ENCODE data around the gene CD38. TPM values are rescaled to one million over a fixed set of nuclear protein-coding genes. Genes with fewer than 3 reads are reported as not detected.

The CD38 gene
- polyA plus RNA-seq, 1 donor from 2014 or later: 0.21 TPM

GRCh38 chr4:15832523-15833451 is 54.7 kb downstream of the CD38 start:
- no peaks in the 10 kb centered on the region for H3K27me3 ChIP-seq (ENCODE audit: insufficient read depth, low read depth, low read length)
- no peak overlapping the region for H3K4me2 ChIP-seq (ENCODE audit: low read length)
- no peaks in the 10 kb centered on the region for H3K79me2 ChIP-seq (replicated peaks; ENCODE audit: insufficient read depth, low read length)
- no peak overlapping the region for H3K9ac ChIP-seq (ENCODE audit: low read length)
- H3F3A ChIP-seq (ENCODE audit: insufficient read depth, low read length, poor library complexity, severe bottlenecking): no peaks in the 10 kb centered on the region
- TF ChIP-seq EP300 (conservative IDR thresholded peaks at IDR 0.05; ENCODE audit: poor library complexity, severe bottlenecking): no peak
- no peak for TF ChIP-seq CTCF (IDR thresholded peaks at IDR 0.05; ENCODE audit: poor library complexity, severe bottlenecking)
- no peak for TF ChIP-seq REST (IDR thresholded peaks at IDR 0.05; ENCODE audit: borderline replicate concordance)
- no peak for TF ChIP-seq EZH2 (IDR thresholded peaks at IDR 0.05; ENCODE audit: borderline replicate concordance, insufficient read depth, low read length, poor library complexity, severe bottlenecking)
- no peak for TF ChIP-seq MXI1 (conservative IDR thresholded peaks at IDR 0.05; ENCODE audit: poor library complexity, severe bottlenecking)
- TF ChIP-seq POLR2AphosphoS5 (IDR thresholded peaks at IDR 0.05): no peak
- no peak for TF ChIP-seq RAD21 (conservative IDR thresholded peaks at IDR 0.05)
- no peak for TF ChIP-seq SMC3 (conservative IDR thresholded peaks at IDR 0.05; ENCODE audit: poor library complexity)
- TF ChIP-seq TAF1 (IDR thresholded peaks at IDR 0.05; ENCODE audit: low read depth): no peak
- H3K36me3 ChIP-seq (ENCODE audit: insufficient read depth, low read length): no peaks in the 10 kb centered on the region
- H3K4me3 ChIP-seq (ENCODE audit: low read length): no peak overlapping the region
- H4K20me1 ChIP-seq (ENCODE audit: insufficient read depth): no peaks in the 10 kb centered on the region
- no peaks in the 10 kb centered on the region for H3K9me3 ChIP-seq (ENCODE audit: low read length)
- H3K9me2 ChIP-seq (ENCODE audit: insufficient read depth, low read length): no peaks in the 10 kb centered on the region
- no peak overlapping the region for H2AFZ ChIP-seq (ENCODE audit: low read depth, low read length)
- no peak overlapping the region for H3K27ac ChIP-seq (ENCODE audit: low read length)

DNA sequence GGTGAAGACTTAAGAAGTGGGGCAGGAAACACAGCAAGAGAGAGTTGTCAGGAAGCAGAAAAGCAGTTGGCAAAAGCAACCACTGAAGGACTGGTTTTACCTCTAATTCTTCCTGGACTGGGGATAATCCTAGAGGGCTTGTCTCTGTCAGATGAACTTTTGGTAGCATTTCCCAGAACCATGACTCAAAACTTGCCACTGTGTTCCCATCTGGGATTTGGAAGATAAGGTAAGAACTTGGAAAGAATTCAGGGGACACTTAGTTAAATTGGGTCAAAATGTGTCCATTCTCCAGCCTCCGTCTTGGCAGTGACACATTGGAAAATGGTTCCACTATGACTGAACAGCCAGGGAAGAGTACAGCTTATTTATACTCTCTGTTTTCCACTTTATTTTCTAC is 55.7 kb downstream of the CD38 start:
- TF ChIP-seq CTCF (IDR thresholded peaks at IDR 0.05; ENCODE audit: poor library complexity, severe bottlenecking): no peak
- TF ChIP-seq MXI1 (conservative IDR thresholded peaks at IDR 0.05; ENCODE audit: poor library complexity, severe bottlenecking): no peak
- TF ChIP-seq POLR2AphosphoS5 (IDR thresholded peaks at IDR 0.05): no peak
- TF ChIP-seq EP300 (conservative IDR thresholded peaks at IDR 0.05; ENCODE audit: poor library complexity, severe bottlenecking): no peak
- TF ChIP-seq TAF1 (IDR thresholded peaks at IDR 0.05; ENCODE audit: low read depth): no peak
- TF ChIP-seq REST (IDR thresholded peaks at IDR 0.05; ENCODE audit: borderline replicate concordance): no peak
- no peak for TF ChIP-seq EZH2 (IDR thresholded peaks at IDR 0.05; ENCODE audit: borderline replicate concordance, insufficient read depth, low read length, poor library complexity, severe bottlenecking)
- TF ChIP-seq RAD21 (conservative IDR thresholded peaks at IDR 0.05): no peak
- TF ChIP-seq SMC3 (conservative IDR thresholded peaks at IDR 0.05; ENCODE audit: poor library complexity): no peak
- Histone ChIP-seq H3K9ac (ENCODE audit: low read length) (no peak overlapping the region), H2AFZ (ENCODE audit: low read depth, low read length) (no peak overlapping the region), H4K20me1 (ENCODE audit: insufficient read depth) (no peaks in the 10 kb centered on the region), H3K9me2 (ENCODE audit: insufficient read depth, low read length) (no peaks in the 10 kb centered on the region), H3K36me3 (ENCODE audit: insufficient read depth, low read length) (no peaks in the 10 kb centered on the region), H3F3A (ENCODE audit: insufficient read depth, low read length, poor library complexity, severe bottlenecking) (no peaks in the 10 kb centered on the region), H3K4me2 (ENCODE audit: low read length) (no peak overlapping the region), H3K27me3 (ENCODE audit: insufficient read depth, low read depth, low read length) (no peaks in the 10 kb centered on the region), H3K9me3 (ENCODE audit: low read length) (no peaks in the 10 kb centered on the region), H3K79me2 (replicated peaks; ENCODE audit: insufficient read depth, low read length) (no peaks in the 10 kb centered on the region), H3K27ac (ENCODE audit: low read length) (no peak overlapping the region), H3K4me3 (ENCODE audit: low read length) (no peak overlapping the region)

All from neural cell (in vitro differentiated cells).